ENCODE measurements around the gene ACADSB.

DNA sequence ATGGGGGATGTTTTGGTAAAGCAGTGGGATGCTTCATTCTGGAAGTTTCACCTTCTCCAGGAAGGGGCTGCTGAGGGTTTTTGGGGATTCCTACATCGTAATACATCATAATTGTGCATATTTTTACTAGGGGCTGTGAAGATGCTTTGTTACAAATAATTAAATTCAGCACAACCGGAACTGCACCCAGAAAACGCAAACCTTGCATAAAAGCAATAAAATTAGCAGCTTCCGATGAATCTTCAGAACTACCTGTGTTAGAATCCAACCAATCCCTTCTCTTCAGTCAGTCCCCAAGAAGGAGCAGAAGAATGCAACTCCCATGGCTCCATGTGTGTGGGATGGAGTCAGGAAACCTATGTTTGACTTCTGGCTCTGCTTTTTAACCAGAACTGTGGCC, 78.5 kb downstream of the ACADSB start:
- TF ChIP-seq CTCF (IDR thresholded peaks at IDR 0.05; ENCODE audit: borderline replicate concordance, extremely low read depth, low read length, poor library complexity, severe bottlenecking) (no peak), EZH2 (IDR thresholded peaks at IDR 0.05; ENCODE audit: borderline replicate concordance, low read depth, low read length, severe bottlenecking) (no peak)

Measured in DND-41 (cell line).